HG03520 (cell line): ENCODE results near the gene DCST2.
A peak's percentile ranks its signal among the peaks of the same experiment; 100 is the strongest.

Experiments
- ATAC-seq: cut with Tn5 transposase; IDR thresholded peaks from one replicate; pipeline ENCODE4 v1.9.1; 2021; ENCODE audit warnings: mild to moderate bottlenecking, moderate library complexity; ENCODE audit not compliant: unreplicated experiment

Gene DCST2

DNA sequence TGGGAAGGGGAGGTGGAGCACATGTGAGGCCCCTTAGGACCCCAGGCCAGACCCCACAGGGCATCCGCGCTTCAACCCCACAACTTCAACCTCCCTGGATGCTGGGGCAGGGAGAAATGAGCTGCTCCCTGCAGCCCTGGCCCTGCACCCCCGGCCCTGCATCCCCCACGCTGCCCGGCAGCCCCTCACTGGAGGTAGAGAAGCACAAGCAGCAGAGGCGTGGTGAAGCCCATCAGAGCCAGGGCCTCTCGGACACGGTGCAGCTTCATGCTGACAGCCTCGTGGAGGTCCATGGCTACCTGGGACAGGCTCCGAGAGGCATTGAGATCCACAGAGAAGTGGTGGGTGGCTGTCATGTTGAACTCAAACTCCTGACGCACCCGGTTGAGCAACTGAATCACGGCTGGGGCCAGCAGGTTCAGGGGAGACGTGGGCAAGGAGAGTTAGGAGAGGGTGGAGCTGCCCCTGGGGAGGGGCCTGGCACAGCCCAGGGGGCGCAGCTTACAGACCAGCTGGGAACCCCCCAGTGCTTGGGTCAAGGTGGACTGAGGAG is 3.3 kb downstream of the DCST2 start:
- no peak for ATAC-seq

DNA sequence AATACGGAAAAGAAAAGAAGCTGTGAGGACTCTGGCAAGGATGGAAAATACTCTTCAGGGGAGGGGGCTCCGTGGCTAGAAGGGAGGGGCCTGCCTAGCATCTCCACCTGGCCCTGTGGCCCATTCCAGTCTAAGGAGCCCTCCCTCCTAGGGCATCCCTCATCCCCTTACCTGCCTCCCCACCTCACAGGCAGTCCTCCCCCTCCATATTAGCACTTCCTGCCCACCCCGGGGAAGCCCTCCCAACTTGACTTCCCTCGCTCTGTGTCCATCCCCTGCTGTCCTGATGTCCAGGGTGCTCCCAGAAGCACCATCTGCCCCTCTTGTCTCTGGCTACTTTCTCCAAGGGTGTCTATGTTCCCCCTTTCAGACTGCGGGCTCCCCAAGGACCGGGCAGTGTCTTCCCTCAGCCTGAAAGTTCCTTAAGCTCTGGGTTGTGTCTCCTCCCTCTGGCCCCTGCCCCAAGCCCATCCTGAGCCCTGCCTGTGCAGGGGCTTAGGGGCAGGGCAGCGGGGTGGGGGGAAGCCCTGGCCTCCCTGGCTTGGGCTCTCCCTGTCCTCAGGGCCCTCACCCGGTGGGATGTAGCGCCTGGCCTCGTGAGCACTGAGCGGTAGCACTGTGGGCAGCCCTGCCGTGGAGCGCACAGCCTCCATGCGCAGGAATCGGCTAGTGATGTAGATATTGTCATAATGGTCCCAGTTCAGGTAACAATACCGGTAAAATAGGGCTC is 3.9 kb downstream of the DCST2 start:
- no peak for ATAC-seq

DNA sequence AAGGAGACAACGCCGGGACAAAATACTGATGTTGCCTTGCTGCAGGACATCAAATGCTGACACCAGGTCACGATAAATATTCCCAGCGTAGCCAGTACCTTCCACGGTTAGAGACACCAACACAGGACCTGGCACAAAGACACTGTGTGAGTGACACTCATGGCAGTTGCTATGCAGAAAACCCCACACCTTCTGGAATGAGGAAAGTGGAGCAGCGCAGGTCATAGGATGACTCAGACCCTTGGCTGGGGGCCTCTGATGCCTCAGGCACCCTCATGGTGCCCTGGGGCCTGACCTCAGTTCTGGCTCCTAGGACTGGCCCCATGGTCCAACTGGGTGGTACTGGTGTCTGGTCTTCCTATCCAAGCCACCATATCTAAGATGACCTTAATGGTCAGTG is 7.0 kb downstream of the DCST2 start:
- no peak for ATAC-seq

DNA sequence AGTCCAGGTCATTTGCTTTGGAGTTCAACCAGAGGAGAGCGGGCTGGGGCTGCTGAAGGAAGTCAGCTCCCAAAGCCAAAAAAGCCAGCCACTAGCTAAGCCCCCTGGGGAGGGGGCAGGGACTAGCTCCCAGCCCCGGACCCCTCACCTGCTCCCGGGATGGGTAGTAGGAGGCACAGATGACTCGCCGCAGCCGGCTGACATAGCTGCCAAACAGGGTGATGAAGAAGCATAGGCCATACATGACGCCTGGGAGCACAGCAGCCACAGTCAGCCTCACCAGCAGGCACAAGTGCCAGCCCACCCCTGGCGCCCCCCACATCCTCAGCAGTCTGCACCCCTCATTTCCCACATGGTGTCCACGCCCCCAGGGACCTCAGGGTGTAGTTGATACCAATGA is 7.4 kb downstream of the DCST2 start:
- ATAC-seq: no peak

DNA sequence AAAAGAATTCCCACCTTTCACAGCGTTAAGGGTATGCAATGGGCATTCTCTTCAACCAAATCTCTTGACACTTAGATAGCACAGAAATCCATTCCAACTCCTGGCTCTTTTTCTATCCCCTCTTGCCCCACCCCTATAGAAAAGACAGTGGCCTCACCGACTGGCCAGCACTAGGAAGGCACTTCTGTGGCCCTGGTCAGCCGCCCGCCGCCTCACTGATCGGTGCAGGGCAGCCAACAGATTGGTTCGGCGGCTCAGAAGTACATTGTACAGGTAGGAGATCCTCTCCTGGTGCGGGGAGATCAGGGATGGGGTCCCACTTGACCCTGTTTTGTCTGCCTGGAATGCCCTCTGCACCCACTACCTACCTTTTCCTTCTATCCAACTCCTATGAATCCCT is 9.3 kb downstream of the DCST2 start:
- ATAC-seq: no peak

DNA sequence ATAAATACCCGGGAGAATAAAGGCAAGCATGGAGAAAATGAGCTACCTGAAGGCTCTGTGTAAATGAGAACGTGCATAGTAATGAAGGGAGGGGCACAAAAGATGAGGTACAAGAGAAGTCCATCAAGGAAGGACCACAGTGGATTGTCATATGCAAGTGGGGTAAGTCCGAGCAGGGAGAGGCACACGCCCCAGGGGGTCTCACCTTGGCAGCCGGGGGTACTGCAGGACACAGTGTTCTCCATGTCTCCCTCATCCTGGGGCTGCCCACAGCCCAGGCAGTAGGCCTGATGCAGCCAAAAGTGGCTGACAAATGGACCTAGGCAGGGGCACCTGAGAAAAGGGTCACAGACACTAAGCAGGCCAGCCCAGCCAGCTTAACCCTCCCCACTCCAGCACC is 10.0 kb downstream of the DCST2 start:
- no peak for ATAC-seq

DNA sequence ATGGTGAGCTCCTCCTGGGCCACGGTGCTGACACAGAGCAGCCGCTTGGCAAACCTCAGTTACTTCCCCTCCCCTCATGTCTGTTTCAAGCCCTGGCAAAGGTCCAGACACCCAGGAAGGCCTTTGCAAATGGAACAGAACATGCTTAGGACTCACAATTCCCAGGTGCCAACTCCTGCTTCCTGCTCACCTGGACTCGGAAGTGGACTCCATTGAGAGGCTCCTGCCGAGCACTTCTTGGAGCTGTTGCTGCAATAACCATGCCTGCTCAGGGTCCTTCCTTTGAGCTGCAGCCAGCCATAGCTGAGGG is 10.7 kb downstream of the DCST2 start:
- ATAC-seq: no peak

DNA sequence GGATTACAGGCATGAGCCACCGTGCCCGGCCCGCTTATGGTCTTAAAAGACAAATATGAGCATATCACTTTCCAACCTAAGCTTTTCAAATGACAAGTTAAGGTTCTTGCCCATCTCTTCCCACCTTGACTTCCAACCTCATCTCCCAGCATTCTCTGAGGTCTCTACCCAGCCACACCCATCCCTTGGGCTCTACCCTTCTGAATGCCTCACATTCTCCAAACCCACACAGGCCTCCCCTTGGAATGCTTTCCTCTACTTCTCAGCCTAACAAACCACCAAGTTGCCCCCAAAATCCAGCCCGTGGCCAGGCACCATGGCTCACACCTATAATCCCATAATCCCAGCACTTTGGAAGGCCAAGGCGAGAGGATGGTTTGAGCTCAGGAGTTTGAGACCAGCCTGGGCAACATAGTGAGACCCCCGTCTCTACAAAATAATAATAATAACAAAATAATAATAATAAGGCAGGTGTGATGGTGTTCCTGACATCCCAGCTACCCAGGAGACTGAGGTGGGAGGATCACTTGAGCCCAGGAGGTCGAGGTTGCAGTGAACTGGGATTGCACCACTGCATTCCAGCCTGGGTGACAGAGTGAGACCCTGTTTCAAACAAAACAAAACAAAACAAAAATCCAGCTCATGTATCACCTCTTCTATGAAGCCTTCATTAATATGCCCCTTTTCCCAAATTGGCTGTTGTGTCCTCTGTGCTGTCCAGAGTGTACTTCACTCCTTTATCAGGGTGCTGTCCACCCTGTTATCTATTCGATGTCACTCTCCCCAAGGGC is 11.2 kb downstream of the DCST2 start:
- no peak for ATAC-seq

DNA sequence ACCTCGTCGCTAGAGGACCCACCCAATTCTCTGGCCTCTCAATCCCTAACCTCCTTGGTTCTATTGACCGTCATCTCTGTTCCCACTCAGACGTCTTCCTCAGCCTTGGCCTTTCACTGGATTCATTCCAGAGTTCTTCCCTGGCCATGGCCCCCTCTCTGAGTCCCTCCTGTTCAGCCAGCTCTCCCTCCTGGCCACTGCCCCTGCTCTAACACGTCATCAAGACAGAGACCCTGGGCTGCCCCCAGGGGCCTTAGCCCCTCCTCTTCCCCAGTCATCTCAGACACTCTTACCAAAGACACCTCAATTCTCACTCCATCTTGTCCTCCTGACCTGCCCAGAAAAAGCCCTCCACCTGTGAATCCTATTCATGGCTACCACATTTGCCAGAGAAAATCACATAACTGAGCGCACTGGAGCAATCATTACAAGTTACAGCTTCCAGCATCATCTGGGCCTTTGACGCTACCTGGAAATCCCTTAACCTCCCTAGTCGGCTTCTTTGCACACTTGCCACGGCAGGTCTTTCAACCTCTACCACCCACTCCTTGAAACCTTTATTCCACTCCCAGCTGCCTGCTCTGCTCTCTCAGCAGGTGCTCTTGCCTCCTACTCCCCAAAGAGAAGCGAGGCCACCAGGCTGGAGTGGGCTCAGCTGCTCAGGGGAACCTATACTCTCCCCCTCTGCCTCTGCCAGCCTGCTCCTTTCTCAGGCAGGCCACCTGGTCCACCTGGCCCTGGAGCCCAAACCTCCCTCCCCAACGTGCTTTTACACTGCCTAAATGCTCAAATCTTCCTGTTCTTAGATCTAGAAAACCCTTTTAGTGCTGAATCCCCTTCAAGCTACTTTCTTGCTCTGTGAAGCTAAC is 14.0 kb downstream of the DCST2 start:
- ATAC-seq: no peak

DNA sequence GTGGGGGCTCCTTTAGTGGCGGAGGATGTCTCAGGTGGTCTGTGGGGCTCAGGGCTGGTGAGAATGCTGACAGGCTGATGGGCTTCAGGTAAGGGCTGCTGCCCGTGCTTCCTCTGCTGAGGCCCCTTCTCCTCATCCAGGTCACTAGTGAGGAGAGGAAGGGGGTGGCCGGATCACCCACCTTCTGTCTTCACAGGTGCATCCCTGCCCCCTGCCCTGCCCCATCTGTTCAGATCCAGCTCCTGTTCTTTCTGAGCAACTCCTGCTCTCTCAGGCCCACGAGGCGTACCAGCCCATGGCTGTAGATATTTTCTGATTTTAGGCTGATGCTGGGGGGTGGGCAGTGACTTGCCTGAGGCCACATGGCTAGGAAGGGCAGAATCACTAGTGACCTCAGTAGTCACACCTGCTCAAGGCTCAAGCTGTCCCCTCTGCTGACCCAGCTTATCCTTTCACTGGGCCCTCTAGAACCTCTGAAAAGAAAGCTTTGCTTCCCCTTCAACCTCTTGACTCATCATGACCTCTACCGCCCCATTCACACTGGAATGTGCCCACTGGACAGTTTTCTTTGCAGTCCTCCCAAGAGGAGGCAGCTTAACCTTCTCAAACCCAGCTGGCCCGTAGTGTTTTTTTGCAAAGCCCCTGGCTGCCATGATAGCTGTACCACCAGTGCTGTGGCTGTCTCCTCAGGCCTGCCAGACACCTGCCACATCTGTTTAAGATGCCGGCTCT is 14.8 kb downstream of the DCST2 start:
- ATAC-seq: no peak

DNA sequence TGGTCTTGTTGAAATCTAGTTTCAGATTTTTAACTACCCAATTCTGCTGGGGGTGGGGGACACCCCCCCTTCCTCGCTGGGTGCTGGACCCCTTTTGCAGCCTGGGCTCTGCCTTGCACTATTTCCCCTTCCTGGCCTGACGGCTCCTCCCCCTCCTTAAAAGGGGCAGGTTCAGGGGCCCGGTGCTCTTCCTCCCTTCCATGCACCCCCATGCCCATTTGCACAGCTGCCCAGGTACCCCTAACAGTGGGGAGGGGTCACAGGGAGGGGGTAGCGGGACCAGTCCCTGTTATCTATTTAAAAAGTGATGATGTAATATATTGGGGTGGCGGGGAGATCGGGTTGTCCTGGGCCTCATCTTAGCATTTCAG is 15.7 kb downstream of the DCST2 start:
- ATAC-seq: no peak

DNA sequence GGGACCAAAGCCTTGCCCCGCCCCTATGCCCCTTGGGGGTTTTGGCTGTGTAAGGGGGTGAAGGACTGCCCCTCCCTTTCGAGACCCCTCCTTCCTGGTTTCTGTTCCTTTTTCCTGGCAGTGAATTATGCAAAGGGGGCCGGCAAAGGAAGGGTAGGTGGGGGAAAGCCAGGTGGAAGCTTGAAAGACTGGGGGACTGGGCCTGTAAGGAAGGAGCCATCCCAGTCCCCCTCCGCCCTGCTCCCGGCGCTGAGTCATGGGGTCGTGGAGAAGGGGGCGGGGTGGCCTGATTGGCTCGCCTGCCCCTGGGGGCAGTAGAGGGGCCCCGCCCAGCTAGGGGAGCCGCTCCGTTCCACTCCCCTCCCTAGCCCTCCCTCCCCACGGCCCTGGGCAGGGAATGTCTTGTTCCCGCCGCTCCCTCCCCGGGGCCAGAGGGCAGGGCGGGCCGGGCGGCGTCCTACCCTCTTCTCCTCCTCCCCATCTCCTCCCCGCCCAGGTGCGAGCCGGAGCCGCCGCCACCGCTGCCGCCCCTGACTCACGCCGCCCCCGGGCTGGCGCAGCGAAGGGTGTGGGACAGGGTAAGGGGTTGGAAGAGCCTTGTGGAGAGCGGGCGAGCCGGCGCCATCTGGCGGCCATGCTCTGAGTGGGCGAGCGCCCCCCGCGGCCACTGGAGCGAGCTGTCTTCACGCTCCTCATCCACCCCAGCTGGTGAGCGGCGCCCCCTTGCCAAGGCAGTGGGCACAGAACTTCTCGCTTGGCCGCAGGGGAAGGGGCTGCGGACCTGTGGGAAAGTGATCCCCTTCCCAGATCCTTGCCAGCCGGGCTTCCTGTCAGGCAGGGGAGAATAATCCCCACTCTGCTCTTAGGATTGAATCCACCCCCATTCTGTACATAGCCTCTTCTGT is 16.3 kb downstream of the DCST2 start:
- peak; percentile 63 for ATAC-seq

DNA sequence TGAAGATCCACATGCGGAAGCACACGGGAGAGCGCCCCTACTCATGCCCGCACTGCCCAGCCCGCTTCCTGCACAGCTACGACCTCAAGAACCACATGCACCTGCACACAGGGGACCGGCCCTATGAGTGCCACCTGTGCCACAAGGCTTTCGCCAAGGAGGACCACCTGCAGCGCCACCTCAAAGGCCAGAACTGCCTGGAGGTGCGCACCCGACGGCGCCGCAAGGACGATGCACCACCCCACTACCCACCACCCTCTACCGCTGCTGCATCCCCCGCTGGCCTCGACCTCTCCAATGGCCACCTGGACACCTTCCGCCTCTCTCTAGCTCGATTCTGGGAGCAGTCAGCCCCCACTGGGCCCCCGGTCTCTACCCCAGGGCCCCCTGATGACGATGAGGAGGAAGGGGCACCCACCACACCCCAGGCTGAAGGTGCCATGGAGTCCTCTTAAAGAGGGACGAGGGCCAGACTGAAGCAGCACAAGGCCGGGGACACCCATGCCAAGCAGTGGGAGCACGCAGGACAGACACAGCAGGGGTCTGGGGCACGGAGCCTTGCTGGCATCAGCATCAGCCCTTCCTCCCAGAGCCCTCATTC is 17.2 kb downstream of the DCST2 start:
- no peak for ATAC-seq

DNA sequence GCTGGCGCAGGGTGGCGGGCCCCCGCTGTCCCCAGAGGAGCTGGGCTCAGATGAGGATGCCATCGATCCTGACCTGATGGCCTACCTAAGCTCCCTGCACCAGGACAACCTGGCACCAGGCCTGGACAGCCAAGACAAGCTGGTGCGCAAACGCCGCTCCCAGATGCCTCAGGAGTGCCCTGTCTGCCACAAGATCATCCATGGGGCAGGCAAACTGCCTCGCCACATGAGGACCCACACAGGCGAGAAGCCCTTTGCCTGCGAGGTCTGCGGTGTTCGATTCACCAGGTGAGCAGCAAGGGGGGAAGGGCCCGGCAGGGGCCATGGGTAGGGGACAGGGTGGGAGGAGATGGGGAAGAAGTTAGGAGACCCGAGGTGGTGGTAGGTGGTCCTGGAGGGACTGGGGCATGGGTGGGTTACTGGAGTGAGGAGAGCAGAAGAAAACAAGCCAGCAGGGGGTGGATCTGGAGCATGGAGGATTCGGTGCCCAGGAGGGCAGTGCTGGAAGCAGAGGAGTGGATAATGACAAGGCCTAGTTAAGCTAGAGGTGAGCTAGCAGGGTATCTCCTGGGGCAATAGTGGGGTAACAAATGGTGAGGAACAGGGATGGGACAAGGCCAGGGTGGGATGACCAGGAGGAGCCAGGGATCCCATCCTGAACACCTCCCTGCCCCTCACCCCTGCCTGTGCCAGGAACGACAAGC is 17.9 kb downstream of the DCST2 start:
- ATAC-seq: no peak

DNA sequence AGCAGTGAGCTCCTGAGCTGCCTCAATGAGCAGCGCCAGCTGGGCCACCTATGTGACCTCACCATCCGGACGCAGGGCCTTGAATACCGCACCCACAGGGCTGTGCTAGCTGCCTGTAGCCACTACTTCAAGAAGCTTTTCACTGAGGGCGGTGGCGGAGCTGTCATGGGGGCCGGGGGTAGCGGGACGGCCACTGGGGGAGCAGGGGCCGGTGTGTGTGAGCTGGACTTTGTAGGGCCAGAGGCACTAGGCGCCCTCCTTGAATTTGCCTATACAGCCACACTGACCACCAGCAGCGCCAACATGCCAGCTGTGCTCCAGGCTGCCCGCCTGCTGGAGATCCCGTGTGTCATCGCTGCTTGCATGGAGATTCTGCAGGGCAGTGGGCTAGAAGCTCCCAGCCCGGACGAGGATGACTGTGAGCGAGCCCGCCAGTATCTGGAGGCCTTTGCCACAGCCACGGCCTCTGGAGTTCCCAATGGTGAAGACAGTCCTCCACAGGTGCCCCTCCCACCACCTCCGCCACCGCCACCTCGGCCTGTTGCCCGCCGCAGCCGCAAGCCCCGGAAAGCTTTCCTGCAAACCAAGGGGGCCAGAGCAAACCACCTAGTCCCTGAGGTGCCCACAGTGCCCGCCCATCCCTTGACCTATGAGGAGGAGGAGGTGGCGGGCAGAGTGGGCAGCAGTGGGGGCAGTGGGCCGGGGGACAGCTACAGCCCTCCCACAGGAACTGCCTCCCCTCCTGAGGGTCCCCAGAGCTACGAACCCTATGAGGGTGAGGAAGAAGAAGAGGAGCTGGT is 18.7 kb downstream of the DCST2 start:
- ATAC-seq: no peak

DNA sequence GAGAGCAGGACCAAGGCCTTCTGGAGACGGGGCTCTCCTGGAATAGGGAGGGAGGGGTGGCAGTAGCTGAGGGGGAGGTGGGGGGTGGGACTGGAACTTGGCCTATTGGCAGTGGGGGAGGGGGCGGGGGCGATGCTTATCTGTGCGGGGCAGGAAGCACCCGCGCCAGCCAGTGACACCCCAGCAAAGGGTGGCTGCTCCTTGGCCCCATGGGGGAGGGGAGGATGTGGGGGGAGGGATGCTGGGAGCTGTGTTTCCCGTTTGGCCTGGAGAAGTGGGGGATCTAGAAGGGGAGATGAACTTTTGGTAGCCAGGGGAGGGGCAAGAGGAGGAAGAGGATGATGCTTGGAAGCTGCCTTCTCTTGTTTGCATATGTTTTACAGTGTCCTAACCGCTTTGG is 19.9 kb downstream of the DCST2 start:
- no peak for ATAC-seq

DNA sequence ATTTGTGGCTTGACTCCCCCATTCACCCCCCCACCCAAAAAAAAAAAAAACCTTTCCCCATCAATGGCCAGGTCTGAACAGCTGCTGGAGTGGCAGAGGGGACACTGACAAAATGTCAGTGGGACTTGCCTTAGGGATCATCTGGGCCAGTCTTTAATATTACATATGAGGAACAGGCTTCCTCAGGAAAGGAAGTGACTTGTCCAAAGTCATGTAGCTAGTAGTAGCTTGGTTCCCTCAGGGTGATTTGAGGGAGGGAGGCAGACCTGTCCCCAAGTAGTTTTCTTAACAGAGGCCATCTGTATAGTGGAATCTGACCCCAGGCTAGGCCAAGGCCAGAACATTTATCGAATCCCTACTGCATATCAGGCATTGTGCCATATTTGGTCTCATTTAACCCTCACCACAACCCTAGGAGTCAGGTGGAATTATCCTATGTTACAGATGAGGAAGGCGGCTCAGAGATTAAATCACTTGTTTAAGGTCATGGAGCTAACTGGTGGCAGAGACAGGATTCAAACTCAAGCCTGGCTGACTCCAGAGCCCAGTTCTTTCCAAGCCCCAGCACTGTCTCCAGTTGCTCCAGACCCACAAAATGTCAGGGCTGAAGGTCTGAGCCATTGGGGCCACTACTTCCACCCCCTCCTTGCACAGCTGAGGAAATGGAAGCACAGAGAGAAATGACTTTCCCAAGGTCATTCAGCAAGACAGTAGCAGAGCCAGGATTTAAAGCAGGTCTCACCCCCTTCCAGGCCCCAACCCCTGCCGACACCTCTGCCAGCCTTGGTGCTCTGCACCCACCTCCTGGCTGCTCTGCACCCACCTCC is 20.6 kb downstream of the DCST2 start:
- no peak for ATAC-seq
